Parathyroid adenoma (tissue), 2 donors: ENCODE measurements around the gene TBC1D21.

Experiments used
- H2AFZ ChIP-seq: fragments of 300-600 bp; sonication (generic); one replicate; pipeline ENCODE4 v1.7.0; 2017; ENCODE audit warnings: antibody characterized with exemption, mild to moderate bottlenecking
- H3K27ac ChIP-seq: fragments of 300-600 bp; sonication (generic); one replicate; pipeline ENCODE4 v1.7.0; 2017
- H3K27me3 ChIP-seq: fragments of 300-600 bp; sonication (generic); one replicate; pipeline ENCODE4 v1.7.0; 2017; ENCODE audit warnings: low read length; ENCODE audit not compliant: control insufficient read depth, insufficient read depth
- H3K36me3 ChIP-seq: fragments of 300-600 bp; sonication (generic); one replicate; pipeline ENCODE4 v1.7.0; 2017; ENCODE audit warnings: low read length; ENCODE audit not compliant: control insufficient read depth, insufficient read depth
- H3K4me1 ChIP-seq: fragments of 300-600 bp; sonication (generic); one replicate; pipeline ENCODE4 v1.7.0; 2017; ENCODE audit warnings: control low read depth
- H3K4me2 ChIP-seq: fragments of 300-600 bp; sonication (generic); one replicate; pipeline ENCODE4 v1.7.0; 2017; ENCODE audit warnings: low read length
- H3K4me3 ChIP-seq: fragments of 300-600 bp; sonication (generic); one replicate; pipeline ENCODE4 v1.7.0; 2017; ENCODE audit warnings: low read depth, low read length
- H3K79me2 ChIP-seq: fragments of 300-600 bp; sonication (generic); one replicate; pipeline ENCODE4 v1.7.0; 2017; ENCODE audit warnings: control low read depth
- H3K9ac ChIP-seq: fragments of 300-600 bp; sonication (generic); one replicate; pipeline ENCODE4 v1.7.0; 2017; ENCODE audit warnings: mild to moderate bottlenecking
- H3K9me3 ChIP-seq: fragments of 300-600 bp; sonication (generic); one replicate; pipeline ENCODE4 v1.7.0; 2017; ENCODE audit warnings: low read length; ENCODE audit not compliant: control insufficient read depth
- TF ChIP-seq, protein P1 (sequence below): fragments of 300-600 bp; sonication (generic); IDR thresholded peaks from one replicate; pipeline ENCODE4 v1.7.0; 2017; ENCODE audit warnings: antibody characterized with exemption, mild to moderate bottlenecking
- donor health status: primary hyperparathyroidism.

Gene TBC1D21

GRCh38 chr15:73857193-73857920 is 16.0 kb upstream of the TBC1D21 start:
- H3K27ac ChIP-seq, result no peak overlapping the region
- no peak overlapping the region for H2AFZ ChIP-seq
- H3K79me2 ChIP-seq, result no peaks in the 10 kb centered on the region
- TF ChIP-seq, protein P1, sequence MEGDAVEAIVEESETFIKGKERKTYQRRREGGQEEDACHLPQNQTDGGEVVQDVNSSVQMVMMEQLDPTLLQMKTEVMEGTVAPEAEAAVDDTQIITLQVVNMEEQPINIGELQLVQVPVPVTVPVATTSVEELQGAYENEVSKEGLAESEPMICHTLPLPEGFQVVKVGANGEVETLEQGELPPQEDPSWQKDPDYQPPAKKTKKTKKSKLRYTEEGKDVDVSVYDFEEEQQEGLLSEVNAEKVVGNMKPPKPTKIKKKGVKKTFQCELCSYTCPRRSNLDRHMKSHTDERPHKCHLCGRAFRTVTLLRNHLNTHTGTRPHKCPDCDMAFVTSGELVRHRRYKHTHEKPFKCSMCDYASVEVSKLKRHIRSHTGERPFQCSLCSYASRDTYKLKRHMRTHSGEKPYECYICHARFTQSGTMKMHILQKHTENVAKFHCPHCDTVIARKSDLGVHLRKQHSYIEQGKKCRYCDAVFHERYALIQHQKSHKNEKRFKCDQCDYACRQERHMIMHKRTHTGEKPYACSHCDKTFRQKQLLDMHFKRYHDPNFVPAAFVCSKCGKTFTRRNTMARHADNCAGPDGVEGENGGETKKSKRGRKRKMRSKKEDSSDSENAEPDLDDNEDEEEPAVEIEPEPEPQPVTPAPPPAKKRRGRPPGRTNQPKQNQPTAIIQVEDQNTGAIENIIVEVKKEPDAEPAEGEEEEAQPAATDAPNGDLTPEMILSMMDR, result no peak
- no peaks in the 10 kb centered on the region for H3K36me3 ChIP-seq
- no peak overlapping the region for H3K4me3 ChIP-seq
- H3K4me1 ChIP-seq, result no peaks in the 10 kb centered on the region
- H3K9ac ChIP-seq, result no peak overlapping the region
- H3K4me2 ChIP-seq, result no peak overlapping the region
- no peaks in the 10 kb centered on the region for H3K9me3 ChIP-seq
- H3K27me3 ChIP-seq, result no peaks in the 10 kb centered on the region

- no peaks in the 10 kb centered on the region for H3K27me3 ChIP-seq
- TF ChIP-seq, protein P1, result no peak
- no peaks in the 10 kb centered on the region for H3K79me2 ChIP-seq
- H3K36me3 ChIP-seq, result no peaks in the 10 kb centered on the region
- H3K9ac ChIP-seq, result no peak overlapping the region
- no peak overlapping the region for H2AFZ ChIP-seq
- no peaks in the 10 kb centered on the region for H3K4me1 ChIP-seq
- H3K4me3 ChIP-seq, result no peak overlapping the region
- no peaks in the 10 kb centered on the region for H3K9me3 ChIP-seq
- H3K4me2 ChIP-seq, result no peak overlapping the region
- no peak overlapping the region for H3K27ac ChIP-seq
Measured at GRCh38 chr15:73858062-73858461, 15.3 kb upstream of the TBC1D21 start.

DNA sequence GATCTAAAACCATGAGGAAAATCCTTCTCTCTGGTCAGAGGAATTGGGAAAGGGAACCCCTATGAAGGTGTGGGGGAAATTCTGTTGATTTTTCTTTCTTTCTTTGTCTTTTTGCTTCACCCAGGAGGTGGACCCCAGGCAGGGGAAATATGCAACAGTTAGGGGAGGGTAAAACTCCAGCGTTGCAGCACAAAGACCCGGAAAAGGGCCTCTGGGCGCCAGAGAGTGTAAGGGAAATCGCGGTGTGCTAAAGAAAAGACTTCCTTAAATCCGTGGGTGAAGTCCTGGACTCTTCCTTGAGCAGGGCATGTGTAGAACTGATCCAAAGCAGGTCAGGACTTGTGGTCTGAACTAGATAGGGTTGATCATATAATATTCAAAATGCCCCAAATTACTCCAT is 11.1 kb upstream of the TBC1D21 start:
- H3K4me2 ChIP-seq, result no peak overlapping the region
- no peak overlapping the region for H3K4me3 ChIP-seq
- no peak overlapping the region for H2AFZ ChIP-seq
- no peaks in the 10 kb centered on the region for H3K27me3 ChIP-seq
- no peaks in the 10 kb centered on the region for H3K4me1 ChIP-seq
- TF ChIP-seq, protein P1, result no peak
- no peaks in the 10 kb centered on the region for H3K36me3 ChIP-seq
- no peak overlapping the region for H3K27ac ChIP-seq
- no peaks in the 10 kb centered on the region for H3K9me3 ChIP-seq
- H3K9ac ChIP-seq, result no peak overlapping the region
- no peaks in the 10 kb centered on the region for H3K79me2 ChIP-seq

GRCh38 chr15:73865379-73865778 is 8.0 kb upstream of the TBC1D21 start:
- Histone ChIP-seq H3K4me1 (no peaks in the 10 kb centered on the region), H2AFZ (no peak overlapping the region), H3K9ac (no peak overlapping the region), H3K27me3 (no peaks in the 10 kb centered on the region), H3K9me3 (no peaks in the 10 kb centered on the region), H3K4me2 (no peak overlapping the region), H3K79me2 (no peaks in the 10 kb centered on the region), H3K27ac (no peak overlapping the region), H3K36me3 (no peaks in the 10 kb centered on the region), H3K4me3 (no peak overlapping the region)
- TF ChIP-seq, protein P1, result no peak

GRCh38 chr15:73865904-73866303 is 7.5 kb upstream of the TBC1D21 start:
- Histone ChIP-seq H3K4me3 (no peak overlapping the region), H3K9me3 (no peaks in the 10 kb centered on the region), H3K9ac (no peak overlapping the region), H2AFZ (no peak overlapping the region), H3K36me3 (no peaks in the 10 kb centered on the region), H3K27ac (no peak overlapping the region), H3K4me1 (no peaks in the 10 kb centered on the region), H3K79me2 (no peaks in the 10 kb centered on the region), H3K27me3 (no peaks in the 10 kb centered on the region), H3K4me2 (no peak overlapping the region)
- TF ChIP-seq, protein P1, result no peak
